ENCODE data around the gene KCNH2.

- TF ChIP-seq CTCF (IDR thresholded peaks at IDR 0.05) (no peak), POLR2A (IDR thresholded peaks at IDR 0.05) (no peak)
These were observed 63.2 kb downstream of the KCNH2 start for GRCh38 chr7:150914966-150915365.

Measured in body of pancreas (tissue), 4 donors.